AG04450 (cell line): ENCODE measurements around the gene C3orf20. TPM values are rescaled to one million over a fixed set of nuclear protein-coding genes. Genes with fewer than 3 reads are reported as not detected.

Experiments
- CTCF ChIA-PET: fragments of 300-600, 350-600 bp; formaldehyde crosslinking; extraction: SDS; loops from one replicate; lab custom pipeline; 2022; ENCODE audit warnings: antibody characterized with exemption, inconsistent platforms; lab: Charles Lee
- POLR2A ChIA-PET: fragments of 350-600 bp; formaldehyde crosslinking; extraction: SDS; loops from one replicate; lab custom pipeline; 2021; ENCODE audit warnings: antibody characterized with exemption, inconsistent platforms; lab: Yijun Ruan, JAX
- DNase-seq: peaks from one replicate; pipeline ENCODE4 v3.0.0-alpha.2; 2011; ENCODE audit warnings: low read depth, low spot score
- H3K27ac ChIP-seq: one replicate; pipeline ENCODE4 v1.5.1; 2012; ENCODE audit warnings: low read depth, low read length, control low read depth
- H3K27me3 ChIP-seq: one replicate; pipeline ENCODE4 v1.6.0; 2012; ENCODE audit warnings: low read length; ENCODE audit not compliant: control insufficient read depth, insufficient read depth
- H3K4me3 ChIP-seq: 2 replicates; pipeline ENCODE4 v1.5.1; 2011; ENCODE audit warnings: mild to moderate bottlenecking, low read depth, low read length, control low read depth
- H3K9me3 ChIP-seq: 2 replicates; pipeline ENCODE4 v1.5.1; 2012; ENCODE audit warnings: low read length; ENCODE audit not compliant: control insufficient read depth, insufficient read depth
- polyA plus RNA-seq: library from polyadenylated mRNA; depleted of rRNA; stranded (reverse); fragments of >200 nt; gene quantifications from 2 replicates; pipeline ENCODE4 v1.2.3, GENCODE V29; 2011
- TF ChIP-seq, protein P1 (sequence below): IDR thresholded peaks from 2 replicates; pipeline ENCODE4 v1.5.1; 2011; ENCODE audit warnings: low read depth, low read length, control low read depth, inconsistent platforms

Gene C3orf20
- polyA plus RNA-seq, 1 experiment = not detected

DNA sequence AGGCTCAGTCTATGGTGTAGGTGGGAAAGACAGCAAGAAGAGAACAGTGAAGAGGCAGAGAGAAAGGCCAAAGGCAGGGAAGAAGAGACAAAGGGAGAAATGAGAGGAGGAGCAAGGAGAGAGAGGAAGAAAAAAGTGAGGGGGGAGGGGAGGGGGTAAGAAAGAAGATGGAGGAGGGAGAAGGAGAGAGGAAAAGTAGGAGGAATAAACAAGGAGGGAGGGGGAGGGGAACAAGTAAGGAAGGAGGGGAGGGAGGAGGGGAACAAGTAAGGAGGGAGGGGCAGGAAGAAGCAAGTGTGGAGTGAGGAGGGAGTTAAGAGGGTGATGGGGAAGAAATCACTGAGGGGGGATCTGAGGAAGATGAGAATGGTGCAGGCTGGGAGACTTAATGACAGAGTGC is 98.3 kb downstream of the C3orf20 start:
- ChIA-PET POLR2A (no interaction called here), CTCF (no interaction called here)
- TF ChIP-seq, protein P1, sequence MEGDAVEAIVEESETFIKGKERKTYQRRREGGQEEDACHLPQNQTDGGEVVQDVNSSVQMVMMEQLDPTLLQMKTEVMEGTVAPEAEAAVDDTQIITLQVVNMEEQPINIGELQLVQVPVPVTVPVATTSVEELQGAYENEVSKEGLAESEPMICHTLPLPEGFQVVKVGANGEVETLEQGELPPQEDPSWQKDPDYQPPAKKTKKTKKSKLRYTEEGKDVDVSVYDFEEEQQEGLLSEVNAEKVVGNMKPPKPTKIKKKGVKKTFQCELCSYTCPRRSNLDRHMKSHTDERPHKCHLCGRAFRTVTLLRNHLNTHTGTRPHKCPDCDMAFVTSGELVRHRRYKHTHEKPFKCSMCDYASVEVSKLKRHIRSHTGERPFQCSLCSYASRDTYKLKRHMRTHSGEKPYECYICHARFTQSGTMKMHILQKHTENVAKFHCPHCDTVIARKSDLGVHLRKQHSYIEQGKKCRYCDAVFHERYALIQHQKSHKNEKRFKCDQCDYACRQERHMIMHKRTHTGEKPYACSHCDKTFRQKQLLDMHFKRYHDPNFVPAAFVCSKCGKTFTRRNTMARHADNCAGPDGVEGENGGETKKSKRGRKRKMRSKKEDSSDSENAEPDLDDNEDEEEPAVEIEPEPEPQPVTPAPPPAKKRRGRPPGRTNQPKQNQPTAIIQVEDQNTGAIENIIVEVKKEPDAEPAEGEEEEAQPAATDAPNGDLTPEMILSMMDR = no peak
- H3K9me3 ChIP-seq = no peaks in the 10 kb centered on the region
- H3K27me3 ChIP-seq = peaks cover 5% of the 10 kb centered on the region
- DNase-seq = no peak
- no peak overlapping the region for H3K4me3 ChIP-seq
- no peak overlapping the region for H3K27ac ChIP-seq

DNA sequence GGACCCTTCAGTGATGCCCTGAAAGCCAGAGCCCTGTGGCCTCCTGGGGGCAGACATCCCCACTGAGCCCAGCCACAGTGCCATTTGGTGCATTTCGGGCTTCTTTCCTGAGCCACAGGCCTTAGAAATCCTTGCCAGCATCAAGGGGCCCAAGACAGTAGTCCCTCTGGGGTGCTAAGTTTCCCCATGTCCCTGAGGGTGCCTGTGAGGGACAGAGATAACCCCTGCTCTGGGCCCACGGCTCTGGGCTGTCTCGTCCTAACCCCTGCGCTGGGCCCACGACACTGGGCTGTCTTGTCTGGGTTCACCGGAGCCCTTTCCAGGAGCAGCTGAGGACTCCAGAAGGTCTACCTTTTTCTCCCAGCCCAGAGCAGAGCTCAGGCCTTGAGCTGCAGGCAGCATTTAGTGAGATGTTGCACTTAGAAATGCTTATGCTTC is 98.8 kb downstream of the C3orf20 start:
- no peak overlapping the region for H3K4me3 ChIP-seq
- ChIA-PET CTCF (no interaction called here), POLR2A (no interaction called here)
- no peaks in the 10 kb centered on the region for H3K9me3 ChIP-seq
- DNase-seq = no peak
- no peak overlapping the region for H3K27ac ChIP-seq
- TF ChIP-seq, protein P1 = no peak
- peaks cover 5% of the 10 kb centered on the region for H3K27me3 ChIP-seq

DNA sequence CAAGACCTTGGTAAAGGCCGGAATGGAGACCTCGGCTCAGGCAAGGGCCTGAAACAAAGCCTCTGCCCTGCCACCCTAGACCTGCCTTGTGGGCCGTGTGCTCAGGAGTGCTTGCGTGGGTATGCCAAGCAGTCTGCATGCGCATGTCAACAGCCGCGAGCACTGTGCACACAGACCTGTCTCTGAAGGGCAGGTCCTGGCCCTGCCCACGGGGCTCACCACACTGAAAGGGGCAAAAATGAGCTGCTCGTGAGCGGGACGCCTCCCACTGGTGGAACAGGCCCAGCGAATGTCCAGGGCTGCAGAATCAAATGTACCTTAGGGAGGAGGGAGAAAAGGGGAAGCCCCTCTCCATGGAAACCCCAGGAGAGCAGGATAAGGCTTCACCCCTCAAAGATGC is 99.5 kb downstream of the C3orf20 start:
- Histone ChIP-seq H3K27me3 (peaks cover 5% of the 10 kb centered on the region), H3K9me3 (no peaks in the 10 kb centered on the region), H3K27ac (no peak overlapping the region), H3K4me3 (no peak overlapping the region)
- TF ChIP-seq, protein P1 = no peak
- POLR2A ChIA-PET = no interaction called here
- DNase-seq = no peak
- CTCF ChIA-PET = interaction anchor here (0.6 kb wide), 1 partner anchor 41 kb away, joined by 3 read pairs; no protein-coding TSS in a partner anchor

DNA sequence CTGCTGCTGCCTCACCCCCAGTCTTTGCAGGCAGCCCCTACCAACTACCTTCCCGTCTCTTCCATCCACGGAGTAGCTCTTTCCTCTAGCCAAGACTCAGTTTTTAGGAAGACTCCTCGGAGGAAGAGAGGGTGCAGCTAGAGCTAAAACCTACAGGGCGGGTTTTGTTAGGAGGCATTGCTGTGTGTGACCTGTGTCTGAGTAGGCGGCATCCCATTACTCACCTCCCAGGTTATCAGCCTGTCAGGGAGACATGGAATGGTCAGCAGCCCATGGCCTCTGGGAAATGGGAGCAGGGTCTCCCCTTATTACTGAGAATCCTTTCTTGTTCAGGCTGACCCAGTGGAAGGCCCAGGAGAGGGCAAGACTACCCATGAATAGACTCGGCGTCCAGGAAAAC is 100.1 kb downstream of the C3orf20 start:
- H3K9me3 ChIP-seq = no peaks in the 10 kb centered on the region
- DNase-seq = no peak
- H3K27me3 ChIP-seq = peaks cover 5% of the 10 kb centered on the region
- no peak overlapping the region for H3K4me3 ChIP-seq
- TF ChIP-seq, protein P1 = no peak
- no peak overlapping the region for H3K27ac ChIP-seq
- ChIA-PET CTCF (no interaction called here), POLR2A (no interaction called here)

DNA sequence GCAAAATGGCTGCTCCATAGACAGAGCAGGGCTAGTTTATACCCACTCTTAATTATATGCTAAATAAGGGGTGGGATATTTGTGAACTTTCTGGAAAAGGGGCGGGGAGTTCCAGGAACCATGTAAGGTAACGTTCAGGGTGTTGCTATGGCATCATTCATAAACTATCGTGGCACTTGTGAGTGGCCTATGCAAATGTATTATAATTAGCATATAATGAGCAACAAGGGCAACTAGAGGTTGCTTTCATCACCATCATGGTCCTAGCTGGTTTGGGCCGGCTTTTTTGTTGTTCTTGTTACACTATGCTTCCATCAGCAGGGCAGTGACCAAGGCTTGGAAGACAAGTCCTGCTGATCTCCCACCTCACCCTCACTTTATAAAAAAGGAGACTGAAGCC is 100.6 kb downstream of the C3orf20 start:
- CTCF ChIA-PET = interaction anchor here (0.7 kb wide), 1 partner anchor 146 kb away, joined by 3 read pairs; no protein-coding TSS in a partner anchor
- TF ChIP-seq, protein P1 = no peak
- POLR2A ChIA-PET = no interaction called here
- Histone ChIP-seq H3K27ac (no peak overlapping the region), H3K4me3 (no peak overlapping the region), H3K27me3 (peaks cover 5% of the 10 kb centered on the region), H3K9me3 (no peaks in the 10 kb centered on the region)
- DNase-seq = no peak
